Measurements from ENCODE around the gene PTPRU. TPM values are rescaled to one million over a fixed set of nuclear protein-coding genes. Genes with fewer than 3 reads are reported as not detected.

Gene PTPRU
- total RNA-seq, 1 experiment from 2014 or later = 6.8 TPM

- Histone ChIP-seq H3K36me3 (ENCODE audit: insufficient read depth, low read length, poor library complexity, severe bottlenecking) (no peaks in the 10 kb centered on the region), H3K27me3 (replicated peaks; ENCODE audit: insufficient read depth, low read depth, low read length, poor library complexity) (no peaks in the 10 kb centered on the region), H3K27ac (ENCODE audit: low read depth, low read length, poor library complexity, severe bottlenecking) (no peak overlapping the region), H3K4me1 (ENCODE audit: insufficient read depth, low read length, poor library complexity, severe bottlenecking) (no peaks in the 10 kb centered on the region), H3K4me3 (ENCODE audit: low read depth, low read length, poor library complexity, severe bottlenecking) (no peak overlapping the region), H3K9me3 (ENCODE audit: low read depth, low read length, poor library complexity, severe bottlenecking) (no peaks in the 10 kb centered on the region)
- ChIA-PET POLR2A (ENCODE audit: low non-redundant PET) (no interaction called here), CTCF (no interaction called here)
- no peak for DNase-seq (ENCODE audit: low spot score)
- intact Hi-C loops (cut with micrococcal nuclease; ENCODE audit: unreplicated experiment) = no loop called here
- no TSS peak for BruUV-seq (replicated peaks)
- no peak for TF ChIP-seq EZH2 (IDR thresholded peaks at IDR 0.05; ENCODE audit: borderline replicate concordance, low read depth, low read length, poor library complexity, severe bottlenecking)
- no peak for TF ChIP-seq CTCF (conservative IDR thresholded peaks at IDR 0.05; ENCODE audit: low read depth, low read length)
Measured at GRCh38 chr1:29304025-29304684, 67.8 kb downstream of the PTPRU start.

- Histone ChIP-seq H3K27ac (ENCODE audit: low read depth, low read length, poor library complexity, severe bottlenecking) (no peak overlapping the region), H3K4me1 (ENCODE audit: insufficient read depth, low read length, poor library complexity, severe bottlenecking) (no peaks in the 10 kb centered on the region), H3K27me3 (replicated peaks; ENCODE audit: insufficient read depth, low read depth, low read length, poor library complexity) (no peaks in the 10 kb centered on the region), H3K9me3 (ENCODE audit: low read depth, low read length, poor library complexity, severe bottlenecking) (no peaks in the 10 kb centered on the region), H3K4me3 (ENCODE audit: low read depth, low read length, poor library complexity, severe bottlenecking) (no peak overlapping the region), H3K36me3 (ENCODE audit: insufficient read depth, low read length, poor library complexity, severe bottlenecking) (no peaks in the 10 kb centered on the region)
- DNase-seq (ENCODE audit: low spot score) = no peak
- intact Hi-C loops (cut with micrococcal nuclease; ENCODE audit: unreplicated experiment) = no loop called here
- ChIA-PET POLR2A (ENCODE audit: low non-redundant PET) (interaction anchor here (0.6 kb wide), 1 partner anchor 15 kb away, joined by 3 read pairs; no protein-coding TSS in a partner anchor), CTCF (no interaction called here)
- TF ChIP-seq EZH2 (IDR thresholded peaks at IDR 0.05; ENCODE audit: borderline replicate concordance, low read depth, low read length, poor library complexity, severe bottlenecking) = no peak
- no peak for TF ChIP-seq CTCF (conservative IDR thresholded peaks at IDR 0.05; ENCODE audit: low read depth, low read length)
- BruUV-seq (replicated peaks) = no TSS peak
Measured at GRCh38 chr1:29305943-29306342, 69.6 kb downstream of the PTPRU start.

GRCh38 chr1:29306471-29307140, 70.3 kb downstream of the PTPRU start:
- CTCF ChIA-PET = no interaction called here
- no TSS peak for BruUV-seq (replicated peaks)
- Histone ChIP-seq H3K9me3 (ENCODE audit: low read depth, low read length, poor library complexity, severe bottlenecking) (no peaks in the 10 kb centered on the region), H3K27ac (ENCODE audit: low read depth, low read length, poor library complexity, severe bottlenecking) (no peak overlapping the region), H3K4me3 (ENCODE audit: low read depth, low read length, poor library complexity, severe bottlenecking) (no peak overlapping the region), H3K27me3 (replicated peaks; ENCODE audit: insufficient read depth, low read depth, low read length, poor library complexity) (no peaks in the 10 kb centered on the region), H3K36me3 (ENCODE audit: insufficient read depth, low read length, poor library complexity, severe bottlenecking) (no peaks in the 10 kb centered on the region), H3K4me1 (ENCODE audit: insufficient read depth, low read length, poor library complexity, severe bottlenecking) (no peaks in the 10 kb centered on the region)
- intact Hi-C loops (cut with micrococcal nuclease; ENCODE audit: unreplicated experiment) = no loop called here
- no peak for TF ChIP-seq CTCF (conservative IDR thresholded peaks at IDR 0.05; ENCODE audit: low read depth, low read length)
- TF ChIP-seq EZH2 (IDR thresholded peaks at IDR 0.05; ENCODE audit: borderline replicate concordance, low read depth, low read length, poor library complexity, severe bottlenecking) = no peak
- DNase-seq (ENCODE audit: low spot score) = no peak
- POLR2A ChIA-PET (ENCODE audit: low non-redundant PET) = no interaction called here

All from A673 (cell line).